GM18868 (cell line): ENCODE data around the gene OPHN1.
"Not testable (repeated sequence)": the region's sequence is repeated elsewhere in the genome, so short reads cannot be mapped to it uniquely, and the experiment has no call there.

ENCODE experiments used
- ATAC-seq: cut with Tn5 transposase; IDR thresholded peaks from one replicate; pipeline ENCODE4 v1.9.1; 2021; ENCODE audit warnings: mild to moderate bottlenecking, moderate library complexity; ENCODE audit not compliant: unreplicated experiment

Gene OPHN1

DNA sequence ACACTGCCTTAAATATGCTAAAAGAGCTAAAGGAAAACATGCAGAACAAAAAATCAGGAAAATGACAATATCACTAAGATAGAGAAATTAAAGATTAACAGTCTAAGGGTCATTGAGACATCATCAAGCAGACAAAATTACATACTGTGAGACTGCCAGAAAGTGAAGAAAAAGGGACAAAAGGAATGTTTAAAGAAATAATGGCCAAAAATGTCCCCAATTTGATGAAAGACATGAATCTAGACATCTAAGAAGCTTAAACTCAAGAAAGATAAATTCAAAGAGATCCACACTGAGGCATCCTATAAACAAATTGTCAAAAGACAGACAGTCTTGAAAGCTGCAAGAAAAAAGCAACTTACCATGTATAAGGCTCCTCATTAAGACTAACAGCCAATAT, 63.7 kb downstream of the OPHN1 start:
- no peak for ATAC-seq

- no peak for ATAC-seq
Measured at GRCh38 chrX:68365341-68365740, 68.0 kb downstream of the OPHN1 start.

DNA sequence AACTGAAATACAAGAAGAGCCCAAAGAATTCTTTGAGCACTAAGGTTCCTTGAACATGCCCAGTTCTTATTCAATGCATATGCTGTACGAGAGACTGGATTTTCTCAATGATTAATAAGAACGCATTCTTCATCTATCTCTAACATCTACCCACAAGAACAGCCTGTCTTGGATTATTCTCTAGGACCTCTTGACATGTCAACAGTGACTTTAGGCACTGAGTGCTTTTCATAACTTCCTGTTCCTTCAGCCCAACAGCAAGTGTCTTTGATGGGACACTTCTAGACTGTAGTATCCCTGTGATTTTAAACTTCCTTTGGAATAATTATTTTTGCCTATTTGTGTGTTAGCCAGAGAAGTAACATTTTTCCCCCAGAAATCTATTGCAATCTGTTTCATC, 69.3 kb downstream of the OPHN1 start:
- ATAC-seq = no peak

DNA sequence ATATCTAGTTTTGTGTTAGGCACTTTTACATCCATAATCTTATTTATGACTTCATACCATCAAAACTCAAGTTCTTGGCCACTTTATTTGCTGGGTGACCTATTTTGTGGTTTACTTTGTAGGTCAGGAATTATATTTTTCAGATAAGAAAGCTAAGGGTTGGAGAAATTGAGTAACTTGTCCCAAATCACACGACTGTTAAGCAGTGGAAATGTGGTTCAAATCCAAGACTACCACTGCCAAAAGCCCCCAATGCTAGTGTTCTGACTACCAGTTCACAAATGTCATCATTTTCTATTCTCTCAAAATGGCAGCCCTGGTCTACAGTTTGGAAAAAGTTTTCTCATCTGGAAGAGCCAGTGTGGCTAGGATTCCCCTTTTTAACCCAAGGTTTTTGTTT, 74.6 kb downstream of the OPHN1 start:
- ATAC-seq = no peak

DNA sequence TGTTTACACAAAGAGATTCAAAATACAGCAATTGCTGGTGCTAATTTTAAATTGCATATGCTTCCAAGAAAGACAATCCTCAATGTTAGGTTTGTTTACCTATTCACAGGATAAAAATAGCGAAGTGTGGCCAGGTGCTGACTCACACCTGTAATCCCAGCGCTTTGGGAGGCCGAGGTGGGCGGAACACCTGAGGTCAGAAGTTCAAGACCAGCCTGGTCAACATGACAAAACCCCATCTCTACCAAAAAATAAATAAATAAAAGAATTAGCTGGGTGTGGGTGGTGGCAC, 77.7 kb downstream of the OPHN1 start:
- no peak for ATAC-seq

GRCh38 chrX:68354879-68355628, 78.2 kb downstream of the OPHN1 start:
- no peak for ATAC-seq

DNA sequence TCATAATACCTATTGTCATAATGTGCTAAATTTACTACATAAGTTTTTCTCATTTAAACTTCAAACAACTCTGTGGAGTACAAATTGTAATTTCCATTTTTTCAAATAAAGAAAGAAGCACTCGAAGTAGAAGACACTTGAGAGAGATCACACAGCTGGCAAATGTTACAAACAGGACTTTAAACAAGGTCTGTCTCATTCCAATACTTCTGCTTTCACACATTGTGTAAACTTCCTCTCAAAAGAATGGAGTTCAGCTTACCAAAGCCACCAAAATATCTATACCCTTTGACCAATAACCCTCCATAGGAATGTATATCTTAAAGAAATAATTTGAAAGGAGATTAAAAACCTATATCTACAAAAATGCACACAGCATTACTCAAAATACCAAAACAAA, 88.3 kb downstream of the OPHN1 start:
- ATAC-seq = no peak

DNA sequence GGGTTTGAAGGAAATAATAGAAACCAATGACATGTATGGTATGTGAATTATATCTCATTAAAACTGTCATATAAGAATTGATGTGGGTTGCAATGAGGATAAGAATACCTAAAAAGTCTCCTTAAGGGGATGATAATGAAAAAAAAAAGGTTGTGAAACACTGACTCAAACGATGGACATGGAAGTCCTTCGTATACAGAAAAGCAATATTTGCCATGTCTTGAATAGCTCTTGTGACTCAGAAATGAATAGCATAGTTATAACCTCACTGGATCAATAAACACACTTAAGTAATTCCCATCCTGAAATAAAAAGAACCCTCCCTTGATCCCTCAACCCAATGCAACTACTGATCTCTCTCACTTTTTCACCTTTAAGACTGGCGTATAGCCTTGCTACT, 89.7 kb downstream of the OPHN1 start:
- ATAC-seq = no peak

GRCh38 chrX:68332201-68332731, 101.0 kb downstream of the OPHN1 start:
- ATAC-seq = no peak

GRCh38 chrX:68326841-68327240, 106.5 kb downstream of the OPHN1 start:
- ATAC-seq = not testable (repeated sequence)

DNA sequence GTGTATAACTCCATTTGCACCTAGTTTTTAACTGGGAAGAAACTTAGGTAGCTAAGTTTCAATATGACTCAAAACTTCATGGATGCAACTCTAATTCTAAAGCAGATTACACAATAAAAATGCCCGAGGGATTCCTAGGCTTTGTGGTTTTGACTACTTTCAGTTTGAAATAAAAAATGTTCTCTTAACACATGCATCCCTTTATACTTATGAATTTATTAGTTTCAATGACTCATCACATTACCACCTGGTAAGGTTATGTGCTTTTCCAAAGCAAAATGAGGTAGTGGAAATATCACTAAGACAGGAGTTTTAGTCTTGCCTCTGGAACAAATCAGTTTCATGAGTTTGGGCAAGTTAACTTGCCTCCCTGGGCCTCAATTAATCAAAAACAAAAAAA, 125.5 kb downstream of the OPHN1 start:
- ATAC-seq = no peak

DNA sequence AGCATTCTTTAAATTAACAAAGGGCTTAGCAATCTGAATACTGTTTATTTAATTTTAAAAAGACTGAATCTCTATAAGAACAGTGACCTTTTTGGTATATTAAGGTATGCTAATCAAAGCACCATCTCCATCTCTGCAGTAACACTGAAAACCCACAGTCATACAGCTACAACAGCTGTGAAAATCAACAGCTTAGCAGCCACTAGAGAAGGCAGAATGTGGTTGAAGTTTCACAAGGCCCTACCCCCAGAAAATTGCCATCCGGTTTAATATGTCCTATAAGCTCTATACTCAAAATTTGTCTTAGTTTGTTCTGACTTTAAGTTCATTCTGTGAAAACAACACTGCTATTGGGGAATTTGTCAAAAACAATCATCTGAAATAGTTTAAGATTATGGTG, 128.7 kb downstream of the OPHN1 start:
- no peak for ATAC-seq

- no peak for ATAC-seq
Measured at GRCh38 chrX:68299898-68300297, 133.4 kb downstream of the OPHN1 start.

DNA sequence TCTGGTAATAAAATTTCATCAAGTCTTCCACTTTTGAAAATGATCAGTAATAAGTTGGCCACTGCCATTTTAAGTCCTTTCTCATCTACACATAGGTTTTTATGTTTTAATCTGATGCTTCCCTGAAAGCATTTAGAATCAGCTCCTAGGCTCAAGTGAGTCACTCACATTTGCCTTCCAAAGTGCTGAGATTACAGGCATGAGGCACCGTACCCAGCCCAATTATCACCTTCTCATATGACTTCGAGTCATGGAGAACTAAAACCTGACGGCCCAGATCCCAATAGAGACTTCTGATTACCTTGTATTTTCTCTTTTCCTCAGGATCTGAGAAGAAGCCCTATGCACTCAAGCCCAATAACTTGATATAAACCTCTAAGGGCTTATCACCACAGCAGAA, 140.8 kb downstream of the OPHN1 start:
- no peak for ATAC-seq

DNA sequence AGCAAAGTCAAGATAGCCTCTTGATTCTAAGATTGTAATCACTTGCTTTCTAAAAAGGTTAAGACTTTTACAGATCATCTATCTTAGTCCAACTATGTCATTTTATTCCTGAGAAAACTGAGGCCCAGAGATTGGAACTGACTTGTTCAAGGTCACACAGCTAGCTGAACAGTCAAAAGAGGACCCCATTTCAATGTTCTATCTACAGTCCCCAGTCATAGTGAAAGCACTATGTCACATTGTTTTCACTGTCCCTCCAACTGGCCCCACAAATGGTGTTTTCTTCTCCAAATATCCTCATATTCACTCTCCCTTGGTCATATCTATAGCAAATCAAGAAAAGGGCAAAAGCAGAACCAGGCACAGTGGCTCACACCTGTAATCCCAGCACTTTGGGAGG, 145.2 kb downstream of the OPHN1 start:
- ATAC-seq = no peak

- ATAC-seq = no peak
Measured at GRCh38 chrX:68287419-68287818, 145.9 kb downstream of the OPHN1 start.

DNA sequence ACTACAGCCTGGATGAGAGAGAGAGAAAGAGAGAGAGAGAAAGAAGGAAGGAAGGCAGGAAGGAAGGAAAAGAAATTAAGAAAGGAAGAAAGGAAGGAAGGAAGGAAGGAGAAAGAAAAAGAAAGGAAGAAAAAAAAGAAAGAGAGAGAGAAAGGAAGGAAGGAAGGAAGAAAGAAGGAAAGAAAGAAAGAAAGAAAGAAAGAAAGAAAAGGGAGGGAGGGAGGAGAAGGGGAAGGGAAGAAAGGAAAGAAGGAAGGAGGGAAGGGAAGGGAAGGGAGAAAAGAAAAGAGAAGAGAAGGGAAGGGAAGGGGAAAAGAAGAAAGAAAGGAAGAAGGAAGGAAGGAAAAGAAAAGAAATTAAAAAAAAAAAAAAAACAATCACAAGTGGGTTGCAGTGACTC, 146.3 kb downstream of the OPHN1 start:
- no peak for ATAC-seq

GRCh38 chrX:68286076-68286475, 147.2 kb downstream of the OPHN1 start:
- ATAC-seq = no peak

DNA sequence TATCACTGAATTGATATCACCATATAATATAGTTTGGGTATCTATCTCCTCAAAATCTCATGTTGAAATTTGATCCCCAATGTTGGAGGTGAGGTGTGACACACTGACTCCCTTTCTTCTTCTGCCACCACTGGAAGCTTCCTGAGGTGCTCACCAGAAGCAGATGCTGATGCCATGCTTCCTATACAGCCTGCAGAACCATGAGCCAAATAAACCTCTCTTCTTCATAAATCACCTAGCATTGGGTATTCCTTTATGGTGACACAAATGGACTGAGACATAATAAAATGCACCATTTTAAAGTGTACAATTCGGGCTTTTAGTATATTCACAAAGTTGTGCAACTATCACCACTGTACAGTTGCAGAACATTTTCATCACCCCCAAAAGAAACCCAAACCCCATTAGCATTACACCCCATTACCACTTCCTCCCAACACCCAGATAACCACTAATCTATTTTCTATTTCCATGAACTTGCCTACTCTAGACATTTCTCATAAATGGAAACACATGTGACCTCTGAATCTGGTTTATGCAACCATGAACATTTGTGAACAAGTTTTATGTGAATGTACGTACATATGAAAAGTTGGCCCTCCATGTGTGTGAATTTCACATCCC, 148.9 kb downstream of the OPHN1 start:
- ATAC-seq = no peak

GRCh38 chrX:68273887-68274286, 159.4 kb downstream of the OPHN1 start:
- ATAC-seq = no peak

- not testable (repeated sequence) for ATAC-seq
Measured at GRCh38 chrX:68264793-68265192, 168.5 kb downstream of the OPHN1 start.

DNA sequence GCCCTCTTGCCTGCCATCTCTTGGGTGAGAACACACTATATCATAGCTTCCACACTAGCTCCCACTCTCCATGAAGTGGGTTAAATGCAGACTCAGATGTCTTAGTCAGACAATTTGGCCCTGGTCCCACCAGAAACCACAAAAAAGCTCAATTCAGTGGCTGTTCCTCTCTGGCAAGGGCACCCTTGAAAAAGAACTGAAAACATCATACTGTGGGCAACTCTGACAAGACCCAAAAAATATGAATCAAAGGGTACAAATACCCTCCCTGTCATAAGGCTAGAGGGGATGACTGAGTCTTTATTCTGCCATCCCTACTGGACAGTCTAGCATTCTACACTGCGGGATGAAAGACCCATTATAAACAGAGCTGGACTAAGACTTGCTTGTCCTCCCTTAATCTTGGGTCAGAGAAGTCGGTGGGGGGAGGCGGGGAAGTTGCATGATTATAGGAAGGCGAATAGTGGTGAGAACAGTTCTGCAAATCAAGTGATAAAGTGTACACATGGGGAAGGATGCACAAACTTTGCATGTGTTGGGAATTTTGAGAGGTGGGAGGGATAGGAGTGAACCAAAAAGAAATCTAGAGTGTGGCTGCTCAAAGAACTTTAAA, 172.1 kb downstream of the OPHN1 start:
- no peak for ATAC-seq
